ENCODE data around the gene KCNN1. TPM values are rescaled to one million over a fixed set of nuclear protein-coding genes. Genes with fewer than 3 reads are reported as not detected.

KCNN1 gene
- total and polyA plus RNA-seq, 9 of the 15 experiments (the other 6 are each of a cell fraction or from before 2014, with no cell fraction given) = 0.01 to 6.2 (median 0.72) TPM

DNA sequence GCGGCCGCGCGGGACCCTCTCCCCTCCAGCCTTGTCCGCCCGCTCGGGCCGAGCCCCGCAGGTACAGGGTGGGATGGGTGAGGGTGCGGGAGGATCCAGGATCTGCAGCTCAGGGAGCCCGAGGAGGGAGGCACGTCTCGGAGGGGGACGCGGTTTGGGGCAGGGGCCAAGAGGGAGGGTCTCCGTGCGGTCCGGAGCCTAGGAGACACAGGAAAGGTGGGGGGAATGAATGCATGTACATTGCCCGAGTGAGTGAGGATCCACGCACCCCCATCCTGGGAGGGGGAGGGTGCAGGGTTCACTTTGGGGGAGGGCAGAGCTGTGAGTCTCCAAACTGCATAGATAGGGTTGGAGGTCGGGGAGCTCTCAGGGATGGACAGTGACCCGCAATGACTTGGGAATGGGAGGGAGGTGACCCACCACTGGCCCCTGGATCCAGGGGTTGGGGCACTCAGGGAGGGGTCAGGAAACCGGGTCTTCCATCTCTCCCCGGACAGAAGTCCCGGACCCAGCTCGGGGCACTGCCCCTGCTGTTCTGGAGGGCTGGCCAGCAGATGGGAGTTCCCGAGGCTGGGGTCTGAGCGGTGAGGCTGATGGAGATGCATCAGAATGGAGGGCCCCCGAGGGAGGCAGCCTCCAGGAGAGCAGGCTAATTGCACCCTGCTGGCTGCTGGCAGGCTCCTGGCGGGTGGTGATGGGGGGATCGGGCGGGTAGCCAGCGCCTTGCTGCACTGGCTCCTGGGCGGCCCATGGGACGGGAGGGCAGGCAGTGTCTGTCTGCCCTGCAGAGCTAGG is 547 bp downstream of the KCNN1 start:
- intact Hi-C loops (cut with micrococcal nuclease) = no loop called here
- no peak for FAIRE-seq
- CTCF ChIA-PET (ENCODE audit: low intra/inter-chr PET ratio) = no interaction called here
- H3K4me3 ChIP-seq = peak overlapping the region; percentile 36
- WGBS (ENCODE audit: insufficient coverage, low coverage, missing lambda C conversion rate) = 40% methylated on average over 13 of the region's 35 CpGs
- H3K79me2 ChIP-seq (ENCODE audit: control insufficient read depth, insufficient read depth, low read length) = no peaks in the 10 kb centered on the region
- peaks cover 12 to 41% of the 10 kb centered on the region in 2 experiments for H3K4me1 ChIP-seq (replicated peaks in 1 of 2; ENCODE audit: control insufficient read depth in 2 of 2, insufficient read depth in 2 of 2, low read length in 2 of 2)
- H3K9me1 ChIP-seq (ENCODE audit: control insufficient read depth, insufficient read depth, low read length) = no peaks in the 10 kb centered on the region
- H4K20me1 ChIP-seq (replicated peaks; ENCODE audit: control insufficient read depth, insufficient read depth, low read length) = no peaks in the 10 kb centered on the region
- BruUV-seq (replicated peaks) = no TSS peak
- H3K4me2 ChIP-seq (ENCODE audit: insufficient read depth, low read length) = peak overlapping the region; percentile 69
- H3K27ac ChIP-seq (ENCODE audit: extremely low read depth, low read depth, low read length) = no peak overlapping the region
- POLR2A ChIA-PET = no interaction called here
- TF ChIP-seq ZNF766 (CRISPR knock-in tag; conservative IDR thresholded peaks at IDR 0.05) (no peak), PCBP1 (IDR thresholded peaks at IDR 0.05; ENCODE audit: low read depth, low read length, poor library complexity, severe bottlenecking) (peak; percentile 15), RBBP5 (IDR thresholded peaks at IDR 0.05; ENCODE audit: borderline replicate concordance, insufficient read depth, low read length, poor library complexity, severe bottlenecking) (peak; percentile 50), ZFX (CRISPR knock-in tag; IDR thresholded peaks at IDR 0.05) (0 out of 2 replicates have a peak, but pooled peaks have one; percentile 18)
- TF ChIP-seq, protein P1, sequence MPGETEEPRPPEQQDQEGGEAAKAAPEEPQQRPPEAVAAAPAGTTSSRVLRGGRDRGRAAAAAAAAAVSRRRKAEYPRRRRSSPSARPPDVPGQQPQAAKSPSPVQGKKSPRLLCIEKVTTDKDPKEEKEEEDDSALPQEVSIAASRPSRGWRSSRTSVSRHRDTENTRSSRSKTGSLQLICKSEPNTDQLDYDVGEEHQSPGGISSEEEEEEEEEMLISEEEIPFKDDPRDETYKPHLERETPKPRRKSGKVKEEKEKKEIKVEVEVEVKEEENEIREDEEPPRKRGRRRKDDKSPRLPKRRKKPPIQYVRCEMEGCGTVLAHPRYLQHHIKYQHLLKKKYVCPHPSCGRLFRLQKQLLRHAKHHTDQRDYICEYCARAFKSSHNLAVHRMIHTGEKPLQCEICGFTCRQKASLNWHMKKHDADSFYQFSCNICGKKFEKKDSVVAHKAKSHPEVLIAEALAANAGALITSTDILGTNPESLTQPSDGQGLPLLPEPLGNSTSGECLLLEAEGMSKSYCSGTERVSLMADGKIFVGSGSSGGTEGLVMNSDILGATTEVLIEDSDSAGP (CRISPR knock-in tag; IDR thresholded peaks at IDR 0.05) = no peak
- TF ChIP-seq, protein P2, sequence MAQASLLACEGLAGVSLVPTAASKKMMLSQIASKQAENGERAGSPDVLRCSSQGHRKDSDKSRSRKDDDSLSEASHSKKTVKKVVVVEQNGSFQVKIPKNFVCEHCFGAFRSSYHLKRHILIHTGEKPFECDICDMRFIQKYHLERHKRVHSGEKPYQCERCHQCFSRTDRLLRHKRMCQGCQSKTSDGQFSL (CRISPR knock-in tag; IDR thresholded peaks at IDR 0.05) = peak; percentile 40; the same call in 1 of the 2 replicates
- TF ChIP-seq, protein P2 (tag; IDR thresholded peaks at IDR 0.05) = no peak
- TF ChIP-seq, protein P3, sequence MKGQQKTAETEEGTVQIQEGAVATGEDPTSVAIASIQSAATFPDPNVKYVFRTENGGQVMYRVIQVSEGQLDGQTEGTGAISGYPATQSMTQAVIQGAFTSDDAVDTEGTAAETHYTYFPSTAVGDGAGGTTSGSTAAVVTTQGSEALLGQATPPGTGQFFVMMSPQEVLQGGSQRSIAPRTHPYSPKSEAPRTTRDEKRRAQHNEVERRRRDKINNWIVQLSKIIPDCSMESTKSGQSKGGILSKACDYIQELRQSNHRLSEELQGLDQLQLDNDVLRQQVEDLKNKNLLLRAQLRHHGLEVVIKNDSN (CRISPR knock-in tag; IDR thresholded peaks at IDR 0.05) = peak; percentile 9; the same call in 1 of the 2 replicates
- TF ChIP-seq, protein P4, sequence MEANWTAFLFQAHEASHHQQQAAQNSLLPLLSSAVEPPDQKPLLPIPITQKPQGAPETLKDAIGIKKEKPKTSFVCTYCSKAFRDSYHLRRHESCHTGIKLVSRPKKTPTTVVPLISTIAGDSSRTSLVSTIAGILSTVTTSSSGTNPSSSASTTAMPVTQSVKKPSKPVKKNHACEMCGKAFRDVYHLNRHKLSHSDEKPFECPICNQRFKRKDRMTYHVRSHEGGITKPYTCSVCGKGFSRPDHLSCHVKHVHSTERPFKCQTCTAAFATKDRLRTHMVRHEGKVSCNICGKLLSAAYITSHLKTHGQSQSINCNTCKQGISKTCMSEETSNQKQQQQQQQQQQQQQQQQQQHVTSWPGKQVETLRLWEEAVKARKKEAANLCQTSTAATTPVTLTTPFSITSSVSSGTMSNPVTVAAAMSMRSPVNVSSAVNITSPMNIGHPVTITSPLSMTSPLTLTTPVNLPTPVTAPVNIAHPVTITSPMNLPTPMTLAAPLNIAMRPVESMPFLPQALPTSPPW (CRISPR knock-in tag; IDR thresholded peaks at IDR 0.05) = peak; percentile 29
- H3K36me3 ChIP-seq (ENCODE audit: control insufficient read depth, insufficient read depth, low read length) = no peaks in the 10 kb centered on the region
- H3K9ac ChIP-seq (ENCODE audit: insufficient read depth in 1 of 2, low read depth in 2 of 2, low read length in 2 of 2) = peak overlapping the region in 1 of 2 experiments; percentile 90; a peak in 2 of 4 replicates
- peak overlapping the region; percentile 57; the same call in 1 of the 2 replicates for H2AFZ ChIP-seq (ENCODE audit: low read depth, low read length)
- in situ Hi-C loops (cut with MboI) = no loop called here
- no peaks in the 10 kb centered on the region for H3K9me3 ChIP-seq (replicated peaks; ENCODE audit: control insufficient read depth, insufficient read depth, low read depth, low read length)
- peak in 2 of 4 experiments; percentile 47 to 54 for DNase-seq (ENCODE audit: extremely low read depth in 1 of 4, low spot score in 3 of 4)
- ATAC-seq = no peak
- no peaks in the 10 kb centered on the region for H3K27me3 ChIP-seq (ENCODE audit: control insufficient read depth in 2 of 2, insufficient read depth in 2 of 2, low read length in 2 of 2)

Data from K562 (cell line).